OCI-LY7 (cell line): Measurements from ENCODE around the gene SLC35E1.

Experiments
- CTCF ChIP-seq: fragments of 200-600 bp; sonication (generic); conservative IDR thresholded peaks from 2 replicates; pipeline ENCODE4 v1.5.1; 2014; ENCODE audit warnings: mild to moderate bottlenecking, antibody characterized with exemption, low read length, moderate library complexity, mixed read lengths
- EZH2phosphoT487 ChIP-seq: fragments of 200-600 bp; sonication (generic); IDR thresholded peaks from 2 replicates; pipeline ENCODE4 v1.6.1; 2018; ENCODE audit warnings: low read depth, borderline replicate concordance, mild to moderate bottlenecking, mixed run types, antibody characterized with exemption, low read length, moderate library complexity, mixed read lengths

GRCh38 chr19:16509141-16510061 lies 62.8 kb downstream of the SLC35E1 start:
- TF ChIP-seq CTCF (no peak), EZH2phosphoT487 (no peak)
